Measurements from ENCODE around the gene ACBD4.

The ACBD4 gene

DNA sequence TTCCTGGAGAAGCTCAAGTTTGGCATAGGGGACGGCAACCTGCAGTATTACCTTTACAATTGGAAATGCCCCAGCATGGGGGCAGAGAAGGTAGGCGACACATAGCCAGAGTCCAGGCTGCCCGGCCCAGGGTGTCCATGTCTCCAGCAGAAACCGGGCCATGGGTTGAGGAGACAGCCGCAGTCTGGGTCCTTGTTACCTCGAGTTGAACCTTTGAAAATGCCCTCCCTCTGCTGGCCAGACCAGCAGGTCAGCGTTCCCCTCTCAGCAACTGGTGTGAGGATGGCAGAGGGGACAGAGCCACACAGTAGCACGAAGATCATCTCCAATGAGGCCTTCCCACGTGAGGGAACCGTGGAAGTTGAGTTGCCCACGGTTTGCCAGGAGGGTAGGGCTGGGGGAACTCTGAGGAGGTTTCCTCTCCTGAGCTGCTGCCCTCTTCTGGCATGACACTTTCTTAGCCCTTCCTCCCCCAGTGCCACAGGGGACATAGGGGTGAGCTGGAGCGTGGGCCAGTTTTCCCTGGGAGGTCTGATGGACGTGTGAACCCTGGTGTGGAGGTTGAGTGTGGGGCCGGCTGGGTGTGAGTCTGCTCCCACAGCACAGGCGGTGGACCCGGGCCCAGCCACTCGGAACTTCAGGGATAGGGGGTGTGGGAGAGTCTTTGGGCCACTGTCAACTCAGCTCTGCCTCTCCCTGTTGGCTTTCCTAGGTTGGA, 30.4 kb upstream of the ACBD4 start:
- no peak for DNase-seq

DNA sequence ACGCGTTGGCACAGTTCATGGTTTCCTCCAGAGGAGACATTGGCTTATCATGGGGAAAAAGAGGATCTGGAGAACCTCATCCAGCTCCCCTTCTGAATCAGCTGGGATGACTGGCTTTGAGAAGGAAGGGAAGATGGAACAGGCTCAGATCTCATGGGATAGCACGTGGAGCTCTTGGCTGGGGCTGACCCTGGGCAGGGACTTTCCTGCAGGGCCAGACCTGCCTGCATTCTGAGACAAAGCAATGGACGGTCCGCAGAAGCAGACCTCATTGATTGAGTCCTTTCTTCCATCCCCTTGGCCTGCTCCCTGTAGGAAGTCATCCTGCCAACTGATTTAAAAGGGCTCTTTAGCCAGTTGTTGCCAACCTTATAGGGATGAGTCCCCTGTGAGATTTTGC, 29.4 kb upstream of the ACBD4 start:
- DNase-seq, result no peak

DNA sequence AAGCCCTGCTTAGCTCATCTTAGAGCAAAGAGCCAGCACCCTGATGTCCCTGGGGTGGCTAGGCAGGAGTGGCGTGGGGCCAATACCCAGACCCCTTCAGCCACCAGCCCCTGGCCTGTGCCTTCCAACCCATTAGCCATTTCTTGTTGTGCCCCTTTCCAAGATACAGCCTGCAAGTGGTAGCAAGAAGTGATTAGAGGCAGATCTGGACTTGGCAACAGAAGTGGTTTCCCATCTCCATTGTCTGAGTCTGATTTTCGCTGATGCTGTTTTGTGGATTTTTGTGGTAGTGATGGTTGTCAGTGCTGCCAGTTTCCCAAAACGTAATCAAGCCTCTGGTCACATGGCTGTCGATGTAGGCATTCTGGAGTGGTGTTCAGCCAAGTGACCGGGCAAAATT, 28.9 kb upstream of the ACBD4 start:
- no peak for DNase-seq

DNA sequence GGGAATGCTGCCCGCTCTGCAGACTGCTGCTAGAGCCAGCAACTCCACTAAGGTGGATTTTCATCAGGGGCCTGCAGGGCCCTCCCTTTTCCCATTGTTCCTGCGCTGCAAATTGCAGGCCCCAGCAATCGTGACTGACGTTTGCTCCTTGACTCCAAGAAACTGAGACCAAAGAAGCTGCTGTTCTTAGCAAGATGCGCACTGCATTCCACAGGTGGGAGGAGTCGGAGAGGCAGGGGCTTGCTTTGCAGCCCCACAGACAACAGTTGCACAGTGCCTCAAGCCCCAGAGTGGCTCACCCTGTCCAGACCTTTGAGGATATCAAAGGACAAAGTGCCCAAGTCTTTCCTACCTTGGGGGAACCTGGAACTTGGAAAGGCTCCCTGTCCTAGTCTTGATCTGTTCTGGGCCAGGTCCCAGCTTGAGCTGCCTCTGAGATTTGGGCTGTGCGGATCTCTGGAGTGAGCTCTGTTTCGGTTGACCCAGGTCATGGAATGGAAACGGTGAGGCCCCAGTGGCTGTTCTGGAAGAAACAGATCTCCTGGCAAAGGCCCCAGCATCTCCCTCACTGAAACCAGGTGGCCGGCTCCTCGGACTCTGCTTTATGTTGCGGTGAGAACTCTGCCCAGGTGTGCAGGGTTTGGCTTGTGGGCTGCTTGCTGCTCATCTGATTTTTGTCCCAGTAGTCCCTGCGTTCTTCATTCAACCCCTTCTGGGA, 28.0 kb upstream of the ACBD4 start:
- DNase-seq, result no peak

DNA sequence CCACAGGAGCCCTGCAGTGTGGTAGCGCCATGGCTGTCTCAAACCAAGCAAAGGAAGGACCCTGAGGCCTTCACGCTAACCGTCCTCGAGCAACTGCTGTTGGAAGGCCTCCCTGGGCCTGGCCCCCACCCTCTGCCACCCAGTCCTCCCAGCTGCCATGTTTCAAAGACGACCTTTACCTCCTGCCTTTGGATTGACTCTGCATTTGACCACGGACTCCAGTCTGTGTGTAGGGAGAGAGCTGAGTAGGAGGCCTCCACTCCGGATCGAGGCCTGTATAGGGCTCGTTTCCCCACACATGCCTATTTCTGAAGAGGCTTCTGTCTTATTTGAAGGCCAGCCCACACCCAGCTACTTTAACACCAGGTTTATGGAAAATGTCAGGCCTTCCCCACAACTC, 27.4 kb upstream of the ACBD4 start:
- DNase-seq, result no peak

DNA sequence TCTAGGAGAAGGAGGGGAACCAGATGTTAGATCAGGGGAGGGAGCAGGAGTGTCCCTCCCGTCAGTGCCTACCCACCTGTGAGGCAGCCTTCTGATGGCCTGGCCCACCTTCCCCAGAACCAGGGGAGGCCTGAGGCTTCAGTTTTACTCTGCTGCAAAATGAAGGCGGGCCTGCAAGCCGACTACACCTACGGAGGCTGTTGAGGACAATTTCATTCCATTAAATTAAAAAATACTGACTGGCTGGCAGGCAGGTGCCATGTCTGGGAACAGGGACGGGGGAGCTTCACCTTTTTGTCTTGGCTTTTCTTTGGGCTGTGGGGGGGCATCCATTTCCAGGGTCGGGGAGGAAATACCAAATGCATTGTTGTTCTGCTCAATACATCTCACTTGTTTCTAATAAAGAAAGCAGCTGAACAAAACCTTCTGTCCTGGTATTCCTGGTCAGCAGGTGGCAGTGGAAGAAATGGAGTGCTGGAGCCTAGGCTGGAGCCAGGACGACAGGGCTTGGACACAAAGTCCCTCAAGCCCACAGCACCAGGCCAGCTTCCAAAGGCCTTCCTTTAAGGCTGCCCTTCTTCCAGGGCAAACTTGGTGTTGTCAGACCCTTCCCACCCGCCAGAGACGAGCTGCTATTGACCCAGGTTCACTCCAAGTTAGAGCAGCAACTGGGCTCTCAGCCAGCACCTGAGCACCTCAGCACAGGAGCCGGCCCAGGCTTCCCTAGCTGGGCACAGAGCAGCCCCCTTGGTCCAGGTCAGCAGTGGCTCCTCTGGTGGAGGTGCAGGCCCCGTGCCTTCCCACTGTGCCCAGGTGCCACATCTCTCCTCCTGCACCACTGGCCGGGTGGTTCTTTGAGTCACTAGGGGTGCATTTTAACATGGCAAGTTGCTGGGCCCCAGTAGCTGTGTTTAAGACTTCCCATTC, 26.6 kb upstream of the ACBD4 start:
- no peak for DNase-seq

DNA sequence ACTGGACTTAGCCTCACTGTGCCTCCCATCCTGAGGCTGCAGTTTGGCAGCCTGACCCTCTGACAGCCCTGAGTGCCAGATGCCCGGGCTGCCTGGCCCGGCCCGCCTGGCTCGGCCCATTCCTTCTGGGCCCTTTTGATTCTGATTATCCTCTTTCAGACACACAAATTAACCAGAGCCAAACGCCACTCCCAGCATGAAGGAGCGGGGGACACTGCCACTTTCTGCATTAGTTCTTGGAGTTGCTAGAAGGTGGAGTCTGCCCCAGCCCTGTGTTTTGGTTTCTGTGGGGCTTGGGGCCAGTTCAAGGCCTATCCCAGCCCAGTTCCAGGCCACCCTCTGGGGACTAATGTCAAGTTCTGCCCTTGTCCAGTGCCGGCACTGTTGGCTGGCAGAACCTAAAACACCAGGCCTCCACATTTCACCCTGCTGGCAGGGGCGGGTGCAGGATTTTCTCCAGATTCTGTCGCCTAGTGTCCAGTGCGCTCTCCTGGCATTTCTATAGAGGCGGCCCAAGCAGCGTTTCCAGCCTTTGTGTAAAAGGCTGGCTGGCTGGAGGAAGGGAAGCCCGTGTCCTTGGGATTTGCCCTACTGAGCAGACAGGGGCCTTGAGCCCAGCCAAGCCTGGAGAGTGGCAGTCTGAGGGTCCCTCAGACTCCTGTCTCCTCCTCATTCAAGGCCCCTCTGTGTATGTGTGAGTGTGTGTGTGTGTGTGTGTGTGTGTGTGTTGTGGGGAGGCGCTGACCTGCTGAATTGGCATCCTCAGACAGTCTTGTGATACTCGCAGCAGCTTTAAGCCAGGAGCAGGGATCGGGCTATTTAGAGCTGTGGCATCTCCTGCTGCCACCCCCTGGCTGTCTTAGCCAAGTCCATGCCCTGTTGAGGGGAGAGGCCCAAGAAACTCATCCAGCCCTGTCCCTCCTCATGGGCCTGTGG, 24.5 kb upstream of the ACBD4 start:
- DNase-seq, result no peak

DNA sequence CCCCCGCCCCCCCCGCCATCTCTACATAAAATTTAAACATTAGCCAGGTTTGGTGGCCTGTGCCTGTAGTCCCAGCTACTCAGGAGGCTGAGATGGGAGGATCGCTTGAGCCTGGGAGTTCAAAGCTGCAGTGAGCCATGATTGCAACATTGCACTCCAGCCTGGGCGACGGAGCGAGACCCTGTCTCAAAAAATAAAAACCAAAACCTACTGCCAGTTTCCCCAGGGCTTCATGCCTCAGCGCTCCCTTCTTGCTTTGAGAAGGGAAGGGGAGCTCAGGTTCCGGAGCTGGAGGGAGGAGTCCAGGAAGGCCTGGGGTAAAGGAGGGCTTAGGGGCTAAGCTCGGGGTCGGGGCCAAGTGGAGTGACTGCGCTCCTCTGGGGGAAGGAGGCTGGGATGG, 23.6 kb upstream of the ACBD4 start:
- DNase-seq, result no peak

DNA sequence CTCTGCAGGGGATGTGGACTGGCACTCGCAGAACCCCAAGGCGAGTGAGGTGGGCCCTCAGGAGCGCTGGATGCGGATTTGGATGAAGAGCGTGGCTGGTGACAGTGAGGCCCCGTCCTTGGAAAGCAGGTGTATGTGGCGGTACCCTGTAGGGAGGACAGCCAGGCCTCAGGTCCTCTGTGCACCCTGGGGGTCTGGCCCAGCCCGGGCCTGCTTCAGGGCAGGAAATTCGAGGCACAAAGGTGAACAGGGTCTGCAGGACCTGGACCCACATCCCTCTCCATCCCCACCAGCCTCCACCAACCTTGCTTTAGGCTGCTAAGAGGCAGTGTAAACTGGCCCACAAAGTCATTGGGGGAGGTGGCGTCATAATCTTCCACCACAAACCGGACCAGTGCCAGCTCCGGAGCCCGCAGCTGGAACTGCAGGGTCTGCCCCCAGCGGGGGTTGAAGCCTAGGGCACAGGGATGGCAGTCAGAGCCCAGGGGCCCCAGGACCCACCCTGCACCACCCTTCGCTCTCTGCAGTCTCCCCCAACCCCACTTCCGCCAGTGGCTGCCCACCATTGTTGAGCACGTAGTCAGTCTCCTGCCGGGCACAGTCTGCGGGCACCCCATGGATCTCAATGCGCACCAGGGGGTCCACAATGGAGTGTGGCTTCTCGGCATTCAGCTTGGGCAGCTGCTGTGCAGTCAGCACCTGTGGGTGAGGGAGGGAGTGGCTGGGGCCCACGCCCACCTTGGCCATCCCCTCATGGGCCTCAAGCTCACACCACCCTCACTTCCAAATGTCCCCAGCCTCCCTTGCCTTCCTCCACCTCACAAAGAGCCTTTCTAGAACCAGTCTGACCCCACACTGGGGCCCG, 22.7 kb upstream of the ACBD4 start:
- no peak for DNase-seq

DNA sequence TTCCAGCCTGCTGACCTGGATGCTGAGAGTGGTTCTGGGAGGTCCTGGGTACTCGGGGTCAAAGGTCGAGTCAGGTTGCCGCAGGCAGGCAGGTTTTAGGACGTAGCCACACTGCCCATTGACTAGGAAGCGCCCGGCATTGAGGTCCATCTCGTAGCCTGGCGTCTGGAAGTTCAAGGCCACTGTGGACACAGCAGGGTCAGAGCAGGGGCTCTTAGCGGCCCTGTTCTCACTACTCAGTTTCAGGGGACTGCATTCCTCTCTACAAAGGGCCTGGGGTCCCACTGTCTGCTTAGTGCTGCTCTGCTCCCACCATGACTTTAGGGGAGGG, 22.1 kb upstream of the ACBD4 start:
- DNase-seq, result no peak

DNA sequence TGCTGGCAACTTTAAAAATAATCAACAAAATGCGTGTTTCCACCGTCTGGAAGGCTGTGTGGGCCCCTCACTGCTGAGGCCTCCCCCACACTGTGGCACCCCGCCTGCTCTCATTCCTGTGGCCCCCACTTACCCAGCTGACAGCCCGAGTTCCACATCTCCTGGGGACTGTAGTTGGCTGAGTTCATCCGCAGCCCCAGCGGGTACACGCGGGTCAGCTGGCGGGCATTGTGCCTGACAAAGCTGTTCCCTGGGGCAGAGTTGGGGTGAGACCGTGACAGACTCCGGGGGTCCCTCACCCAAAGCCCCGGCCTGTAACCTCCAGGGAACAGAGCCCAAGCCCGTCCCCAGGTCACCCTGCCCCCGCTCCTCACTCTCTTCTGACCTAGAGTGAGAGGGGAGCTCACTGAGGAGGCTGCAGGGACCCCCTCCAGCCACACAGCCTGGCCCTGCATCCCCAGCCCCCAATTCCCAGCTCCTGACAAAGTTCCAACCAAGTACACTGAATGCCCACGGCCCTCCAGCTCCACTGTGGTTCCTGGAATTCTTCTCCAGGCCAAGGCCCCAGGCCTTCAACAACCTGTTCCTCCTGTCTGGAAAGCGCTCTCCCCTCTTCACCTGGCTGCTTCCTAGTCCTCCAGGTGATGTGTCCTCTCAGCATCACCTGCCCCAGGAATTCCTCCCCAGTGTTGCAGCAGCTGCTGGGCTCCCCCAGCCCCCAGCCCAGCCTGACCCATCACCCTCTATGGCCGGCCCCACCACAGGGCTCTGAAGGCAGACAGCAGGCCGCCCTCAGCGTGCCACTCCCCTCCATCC, 21.2 kb upstream of the ACBD4 start:
- no peak for DNase-seq

DNA sequence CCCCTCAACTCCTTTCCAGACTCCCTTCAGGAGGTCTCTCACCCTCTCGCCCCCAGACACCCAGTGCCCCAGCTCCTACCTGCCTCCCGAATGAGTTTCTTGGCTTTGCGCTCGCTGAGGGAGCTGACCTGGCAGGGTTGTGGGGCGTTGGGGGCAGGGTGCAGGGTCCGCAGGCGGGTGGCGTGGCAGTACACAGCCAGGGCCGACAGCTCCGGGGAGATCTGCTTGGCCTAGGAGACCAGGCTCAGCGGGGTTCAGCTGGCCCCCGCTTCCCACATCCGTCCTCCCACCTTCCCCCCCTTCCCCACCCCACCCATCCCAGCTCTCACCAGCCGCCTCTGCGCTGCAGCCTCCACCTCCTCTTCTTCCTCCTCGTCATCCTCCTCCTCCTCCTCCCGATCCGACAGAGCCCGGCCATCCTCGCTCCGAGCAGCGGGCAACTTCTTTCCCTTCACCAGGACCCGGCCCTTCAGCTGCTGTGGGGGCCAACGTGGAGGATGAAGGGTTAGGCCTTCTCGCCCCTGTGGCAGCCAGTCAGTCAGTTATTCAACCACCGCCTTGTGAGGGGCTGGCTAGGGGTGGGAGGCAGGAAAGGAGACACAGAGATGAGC, 20.4 kb upstream of the ACBD4 start:
- no peak for DNase-seq

DNA sequence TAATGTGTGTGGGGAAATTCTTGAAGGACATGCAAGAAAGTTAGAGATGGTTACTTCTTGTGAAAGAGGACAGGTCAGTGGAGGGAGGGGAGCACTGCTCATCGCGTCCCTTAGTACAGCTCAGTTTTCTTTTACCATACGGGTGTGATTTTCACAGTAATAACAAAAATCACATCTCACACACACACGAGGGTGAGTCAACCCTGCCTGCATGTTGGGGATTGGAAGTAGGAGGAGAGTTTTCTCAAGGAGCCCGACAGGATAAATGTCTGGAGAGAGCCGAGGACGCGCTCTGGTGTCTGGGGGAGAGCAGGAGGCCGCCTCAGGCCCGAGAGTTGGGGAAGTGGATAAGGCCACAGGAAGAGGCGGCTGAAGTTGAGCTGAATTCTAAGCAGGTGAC, 19.6 kb upstream of the ACBD4 start:
- no peak for DNase-seq

DNA sequence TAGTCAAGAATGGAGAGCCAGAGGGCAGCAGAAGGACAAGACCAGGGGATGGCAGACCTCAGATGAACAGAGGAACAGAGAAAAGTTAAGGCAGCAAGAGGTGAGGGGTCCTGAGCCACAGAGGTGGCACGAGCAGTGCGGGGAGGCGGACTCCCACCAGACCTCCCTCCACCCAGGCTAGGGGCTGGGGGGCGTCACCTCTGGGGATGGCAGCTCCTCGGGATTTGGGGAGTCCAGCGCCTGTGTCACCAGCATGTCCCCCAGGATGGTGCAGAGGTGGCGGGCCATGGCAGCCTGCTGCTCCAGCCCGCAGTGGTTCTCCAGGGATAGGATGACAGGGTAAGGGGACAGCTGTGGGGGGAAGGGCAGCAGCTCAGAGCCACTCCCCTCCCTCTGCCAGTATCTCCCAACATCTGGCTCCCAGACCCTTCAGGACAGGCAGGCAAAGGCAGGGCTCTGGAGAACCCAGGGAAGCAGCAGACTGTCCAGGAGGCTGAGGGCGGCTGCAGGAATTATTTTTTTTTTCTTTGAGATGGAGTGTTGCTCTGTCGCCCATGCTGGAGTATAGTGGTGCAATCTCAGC, 19.0 kb upstream of the ACBD4 start:
- no peak for DNase-seq

DNA sequence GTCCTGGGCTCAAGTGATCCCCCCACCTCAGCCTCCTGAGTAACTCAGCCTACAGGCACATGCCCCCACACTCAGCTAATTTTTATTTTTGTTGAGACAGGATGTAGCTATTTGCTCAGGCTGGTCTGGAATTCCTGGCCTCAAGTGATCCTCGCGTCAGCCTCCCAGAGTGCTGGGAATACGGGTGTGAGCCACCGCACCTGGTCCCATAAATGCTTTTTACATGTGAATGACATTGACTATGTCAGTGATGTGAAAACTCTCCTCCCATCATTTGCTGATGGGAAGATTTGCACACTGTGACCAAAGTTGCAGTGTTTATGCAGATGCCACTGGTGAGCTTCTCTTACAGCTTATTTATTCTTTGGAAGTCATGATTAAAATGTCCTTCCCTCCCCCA, 18.2 kb upstream of the ACBD4 start:
- no peak for DNase-seq

DNA sequence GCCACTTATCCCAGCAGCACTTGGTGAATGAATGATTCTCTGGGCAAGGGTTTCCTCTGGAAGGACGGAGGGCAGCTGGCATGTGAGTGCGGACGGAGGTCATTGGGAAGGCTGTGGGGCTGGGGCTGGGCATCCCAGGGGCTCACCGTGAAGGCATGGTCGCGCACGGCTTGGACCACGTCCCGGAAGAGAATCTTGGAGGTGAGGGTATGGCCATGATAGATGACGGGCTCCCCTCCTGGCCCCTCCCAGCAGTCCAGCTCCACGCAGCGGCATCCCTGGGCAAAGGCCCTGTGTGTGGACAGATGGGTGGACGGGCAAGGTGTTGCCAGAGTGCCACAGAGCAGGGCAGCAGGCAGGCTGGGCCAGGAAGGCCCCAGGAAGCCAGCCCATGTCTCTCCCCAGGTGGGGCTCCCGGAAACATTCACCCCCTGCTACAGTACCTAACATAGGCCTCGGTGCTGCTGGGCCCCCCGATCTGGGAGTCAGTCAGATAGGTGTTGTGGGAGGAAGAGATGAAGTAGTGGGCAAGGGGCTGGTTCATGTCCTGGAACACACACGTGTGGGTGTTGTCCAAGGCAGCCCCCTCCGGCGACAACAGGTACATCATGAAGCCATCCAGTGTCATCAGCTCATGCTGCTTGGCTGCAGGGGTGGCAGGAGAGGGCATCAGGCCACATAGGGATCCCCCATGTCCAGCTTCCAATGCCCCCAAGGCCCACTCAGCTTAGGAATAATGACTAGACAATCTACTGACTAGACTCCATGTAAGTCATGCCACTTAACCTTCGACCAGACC, 17.4 kb upstream of the ACBD4 start:
- no peak for DNase-seq

DNA sequence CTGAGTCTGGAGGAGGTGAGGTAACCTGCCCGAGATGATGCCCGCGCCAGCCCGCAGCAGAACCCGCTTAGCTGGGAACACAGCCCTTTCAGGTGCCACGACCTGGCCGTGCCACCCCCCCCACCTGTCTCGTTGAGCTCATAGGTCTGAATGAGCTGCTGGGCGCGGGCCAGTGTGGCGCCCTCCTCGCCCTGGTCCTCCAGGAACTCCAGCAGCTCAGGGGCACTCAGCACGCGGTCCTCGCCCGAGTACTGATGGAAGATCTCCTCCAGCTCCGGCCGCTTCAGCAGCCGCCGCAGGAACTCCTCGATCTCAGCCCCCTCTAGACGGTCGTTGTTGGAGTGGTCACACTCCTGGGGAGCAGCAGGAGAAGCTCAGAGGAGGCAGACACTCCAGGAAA, 16.8 kb upstream of the ACBD4 start:
- no peak for DNase-seq

DNA sequence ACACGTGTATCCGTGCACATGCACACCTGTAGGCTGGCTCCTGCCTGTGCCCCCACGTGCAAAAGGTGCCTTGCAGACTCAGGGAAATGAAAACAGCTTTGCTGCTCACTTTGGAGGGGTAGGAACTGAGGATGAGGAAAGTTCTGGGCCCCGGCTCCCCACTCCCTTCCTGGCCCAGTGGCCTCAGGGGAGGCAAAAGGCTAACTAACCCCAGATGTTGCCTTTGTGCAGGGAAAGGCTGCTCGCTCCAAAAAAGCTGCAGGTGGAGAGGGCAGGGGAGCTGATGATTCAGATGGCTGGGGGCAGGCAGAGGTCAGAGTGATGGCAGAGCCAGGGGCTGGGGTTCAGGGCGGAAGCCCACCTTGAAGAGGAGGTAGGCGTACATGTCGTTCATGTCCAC, 15.5 kb upstream of the ACBD4 start:
- no peak for DNase-seq

DNA sequence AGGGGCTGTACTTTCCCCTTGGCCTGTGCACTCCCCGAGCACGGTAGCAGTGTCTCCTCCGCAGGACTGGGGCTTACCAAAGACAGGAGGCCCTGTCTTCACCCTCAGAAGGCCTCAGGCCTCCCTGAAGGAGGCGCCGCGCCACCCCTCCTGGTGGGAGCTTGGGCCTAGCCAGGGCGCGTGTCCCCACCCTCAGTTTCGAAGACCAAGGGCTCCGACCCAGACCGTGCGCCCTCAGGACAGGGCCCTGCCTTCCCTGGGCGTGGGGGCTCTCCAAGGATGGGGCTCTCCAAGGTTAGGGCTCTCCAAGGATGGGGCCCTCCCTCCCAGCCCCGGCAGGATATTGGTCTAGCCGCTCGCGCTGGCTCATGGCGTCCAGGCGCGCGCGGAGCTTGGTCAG, 14.9 kb upstream of the ACBD4 start:
- no peak for DNase-seq

Measured in NCI-H1436 treated with DMSO at 0.1 percent for 48 hours (cell line).